SK-N-SH (cell line): Measurements from ENCODE around the gene POU2AF1. TPM values are rescaled to one million over a fixed set of nuclear protein-coding genes. Genes with fewer than 3 reads are reported as not detected.

Experiments
- CTCF ChIA-PET: fragments of 300-600, 350-600 bp; formaldehyde crosslinking; extraction: SDS; loops from one replicate; lab custom pipeline; 2021; lab: Yijun Ruan, JAX
- POLR2A ChIA-PET: fragments of 350-600 bp; sonication (Branson Sonifier 250); formaldehyde crosslinking; extraction: SDS; loops from one replicate; lab custom pipeline; 2020; ENCODE audit warnings: antibody characterized with exemption, inconsistent platforms; lab: Yijun Ruan, JAX
- DNase-seq: peaks from one replicate; pipeline ENCODE4 v3.0.0; 2012
- H2AFZ ChIP-seq: fragments of 200-600 bp; sonication (generic); 2 replicates; pipeline ENCODE4 v1.8.1; 2016; ENCODE audit warnings: antibody characterized with exemption, mild to moderate bottlenecking, low read depth
- H3F3A ChIP-seq: fragments of 200-600 bp; sonication (generic); replicated peaks from 2 replicates; pipeline ENCODE3; 2016; ENCODE audit warnings: antibody characterized with exemption, mild to moderate bottlenecking; ENCODE audit not compliant: insufficient read depth
- H3K27ac ChIP-seq, 2 experiments: fragments of 200-500 bp in 1 of 2; fragments of 200-600 bp in 1 of 2; sonication (Bioruptor generic) in 1 of 2; sonication (generic), shearing (Covaris generic) in 1 of 2; 2 replicates each; pipeline versions ENCODE4 v1.5.1 to v1.6.1; 2014 to 2016; ENCODE audit warnings: low read depth in 2 of 2, inconsistent platforms in 1 of 2, low read length in 1 of 2, mild to moderate bottlenecking in 1 of 2, mixed read lengths in 1 of 2
- H3K27me3 ChIP-seq: fragments of 200-600 bp; sonication (generic), shearing (Covaris generic); 2 replicates; pipeline ENCODE4 v1.6.1; 2016; ENCODE audit warnings: mixed run types; ENCODE audit not compliant: insufficient read depth
- H3K36me3 ChIP-seq, 2 experiments: fragments of 200-500 bp in 1 of 2; fragments of 200-600 bp in 1 of 2; sonication (Bioruptor generic) in 1 of 2; sonication (generic) in 1 of 2; replicated peaks in 1 of 2; 2 replicates each; pipeline versions ENCODE3 to v1.5.1; 2014 to 2016; ENCODE audit warnings: low read length in 1 of 2, mild to moderate bottlenecking in 1 of 2; ENCODE audit not compliant: insufficient read depth in 2 of 2, control insufficient read depth in 1 of 2
- H3K4me1 ChIP-seq, 2 experiments: fragments of 200-500 bp in 1 of 2; fragments of 200-600 bp in 1 of 2; sonication (Bioruptor generic) in 1 of 2; sonication (generic), shearing (Covaris generic) in 1 of 2; 2 replicates each; pipeline versions ENCODE4 v1.5.1 to v1.6.1; 2014 to 2016; ENCODE audit warnings: low read depth in 1 of 2, low read length in 1 of 2, mixed run types in 1 of 2; ENCODE audit not compliant: insufficient read depth in 2 of 2, control insufficient read depth in 1 of 2
- H3K4me2 ChIP-seq: fragments of 200-600 bp; sonication (generic), shearing (Covaris generic); 2 replicates; pipeline ENCODE4 v1.6.1; 2017; ENCODE audit warnings: mixed run types
- H3K4me3 ChIP-seq, 2 experiments: fragments of 200-500 bp in 1 of 2; fragments of 200-600 bp in 1 of 2; sonication (Bioruptor generic) in 1 of 2; sonication (generic), shearing (Covaris generic) in 1 of 2; 2 replicates each; pipeline versions ENCODE4 v1.5.1 to v1.8.1; 2014 to 2016; ENCODE audit warnings: low read depth in 2 of 2, inconsistent platforms in 1 of 2, low read length in 1 of 2, mild to moderate bottlenecking in 1 of 2, mixed read lengths in 1 of 2, moderate library complexity in 1 of 2
- H3K79me2 ChIP-seq: fragments of 200-600 bp; sonication (generic); 2 replicates; pipeline ENCODE4 v1.8.1; 2017; ENCODE audit warnings: mild to moderate bottlenecking; ENCODE audit not compliant: insufficient read depth
- H3K9ac ChIP-seq: fragments of 200-600 bp; sonication (generic); 2 replicates; pipeline ENCODE4 v1.6.1; 2017; ENCODE audit warnings: mixed run types
- H3K9me2 ChIP-seq: fragments of 200-600 bp; sonication (generic); 2 replicates; pipeline ENCODE4 v1.6.1; 2017; ENCODE audit warnings: mixed run types
- H3K9me3 ChIP-seq: fragments of 200-600 bp; sonication (generic); 2 replicates; pipeline ENCODE4 v1.6.1; 2017; ENCODE audit warnings: mixed run types, mild to moderate bottlenecking, moderate library complexity
- H4K20me1 ChIP-seq: fragments of 200-600 bp; sonication (generic); 2 replicates; pipeline ENCODE4 v1.6.1; 2017; ENCODE audit warnings: mild to moderate bottlenecking, mixed run types; ENCODE audit not compliant: insufficient read depth
- CHD2 ChIP-seq: fragments of 150-350 bp; IDR thresholded peaks from 2 replicates; pipeline ENCODE4 v1.6.1; 2018; ENCODE audit warnings: low read length; ENCODE audit not compliant: partially characterized antibody
- EP300 ChIP-seq, 2 experiments: IDR thresholded peaks; 2 replicates each; pipeline versions ENCODE4 v1.4.0 to v1.6.1; 2012; ENCODE audit warnings: borderline replicate concordance in 1 of 2, low read depth in 1 of 2, low read length in 1 of 2
- FOXJ3 ChIP-seq: sonication (generic); formaldehyde crosslinking; IDR thresholded peaks from 2 replicates; pipeline ENCODE4 v1.5.1; 2020; ENCODE audit warnings: mild to moderate bottlenecking, missing genetic modification reagents
- GABPA ChIP-seq: IDR thresholded peaks from 2 replicates; pipeline ENCODE4 v1.4.0; 2012; ENCODE audit warnings: low read depth, mild to moderate bottlenecking
- GATA2 ChIP-seq: sonication (generic); formaldehyde crosslinking; IDR thresholded peaks from 2 replicates; pipeline ENCODE4 v1.5.0; 2020; ENCODE audit warnings: mild to moderate bottlenecking, missing genetic modification reagents
- IRF3 ChIP-seq: fragments of 150-350 bp; IDR thresholded peaks from 2 replicates; pipeline ENCODE4 v1.6.1; 2016; ENCODE audit warnings: mild to moderate bottlenecking, low read depth, low read length
- MAX ChIP-seq: IDR thresholded peaks from 2 replicates; pipeline ENCODE4 v1.4.0; 2012; ENCODE audit warnings: low read depth
- NFIC ChIP-seq: IDR thresholded peaks from 2 replicates; pipeline ENCODE4 v1.4.0; 2012; ENCODE audit warnings: borderline replicate concordance
- REST ChIP-seq: IDR thresholded peaks from 2 replicates; pipeline ENCODE4 v1.6.1; 2012; ENCODE audit warnings: mild to moderate bottlenecking, low read depth, low read length, moderate library complexity
- RXRA ChIP-seq: IDR thresholded peaks from 2 replicates; pipeline ENCODE4 v1.4.0; 2012; ENCODE audit warnings: low read depth, mild to moderate bottlenecking, borderline replicate concordance
- SMC3 ChIP-seq: IDR thresholded peaks from 2 replicates; pipeline ENCODE4 v1.6.1; 2012; ENCODE audit warnings: low read depth, low read length, improper control_type of control experiment
- TAF1 ChIP-seq: IDR thresholded peaks from 2 replicates; pipeline ENCODE4 v1.6.1; 2012; ENCODE audit warnings: low read depth, mild to moderate bottlenecking, low read length, moderate library complexity, borderline replicate concordance
- TCF12 ChIP-seq: IDR thresholded peaks from 2 replicates; pipeline ENCODE4 v1.4.0; 2012
- USF2 ChIP-seq: fragments of 150-350 bp; IDR thresholded peaks from 2 replicates; pipeline ENCODE4 v1.6.1; 2017; ENCODE audit warnings: antibody characterized with exemption, low read length, low read depth, borderline replicate concordance
- YY1 ChIP-seq: IDR thresholded peaks from 2 replicates; pipeline ENCODE4 v1.4.0; 2012; ENCODE audit warnings: low read depth, mild to moderate bottlenecking
- WGBS: methylation state at CpG from one replicate; pipeline ENCODE4 v1.1.6; 2017; ENCODE audit warnings: low lambda C conversion rate; 5-methylcytosine and 5-hydroxymethylcytosine counted together
- polyA plus RNA-seq, 3 experiments: library from polyadenylated mRNA; depleted of rRNA; stranded (reverse); fragments of >200 nt; gene quantifications; 2 replicates each; pipeline ENCODE4 v1.2.3, GENCODE V29; 2012

POU2AF1 gene
- polyA plus RNA-seq, 1 of the 3 experiments (the other 2 are of a cell fraction), result 0.07 TPM

- H4K20me1 ChIP-seq, result no peaks in the 10 kb centered on the region
- no peak overlapping the region for H2AFZ ChIP-seq
- no peak overlapping the region for H3K9ac ChIP-seq
- H3K27ac ChIP-seq, result no peak overlapping the region
- H3K79me2 ChIP-seq, result no peaks in the 10 kb centered on the region
- H3K27me3 ChIP-seq, result no peaks in the 10 kb centered on the region; the same call in 1 of the 2 replicates
- H3F3A ChIP-seq, result no peaks in the 10 kb centered on the region
- TF ChIP-seq SMC3, result no peak
- no peak for TF ChIP-seq GATA2 (CRISPR knock-in tag)
- no peak for TF ChIP-seq GABPA
- TF ChIP-seq NFIC, result no peak
- TF ChIP-seq YY1, result no peak
- TF ChIP-seq REST, result no peak
- no peak for TF ChIP-seq RXRA
- no peak for TF ChIP-seq MAX
- TF ChIP-seq TCF12, result no peak
- no peak for TF ChIP-seq TAF1
- no peak for TF ChIP-seq IRF3
- no peak for TF ChIP-seq CHD2
- TF ChIP-seq EP300 (IDR thresholded peaks at IDR 0.05; ENCODE audit: borderline replicate concordance in 1 of 2, low read depth in 1 of 2, low read length in 1 of 2), result no peak
- no peak for TF ChIP-seq FOXJ3 (CRISPR knock-in tag)
- TF ChIP-seq USF2, result no peak
- TF ChIP-seq, all 33 proteins: peak for 0
- no peak for DNase-seq
- WGBS, result 49% methylated on average over 6 of the region's 6 CpGs
- H3K4me1 ChIP-seq, result no peaks in the 10 kb centered on the region; a peak in 1 of 4 replicates
- H3K9me2 ChIP-seq, result no peaks in the 10 kb centered on the region
- POLR2A ChIA-PET, result no interaction called here
- no peaks in the 10 kb centered on the region for H3K9me3 ChIP-seq
- CTCF ChIA-PET, result interaction anchor here (1.7 to 1.9 kb wide), 2 partner anchors 61 to 68 kb away, joined by 5 to 6 read pairs; no protein-coding TSS in a partner anchor
- H3K4me2 ChIP-seq, result no peak overlapping the region
- H3K36me3 ChIP-seq, result no peaks in the 10 kb centered on the region
- H3K4me3 ChIP-seq, result no peak overlapping the region
Measured at GRCh38 chr11:111360150-111361043, 18.7 kb downstream of the POU2AF1 start.
